ENCODE results near the gene HAP1. TPM values are rescaled to one million over a fixed set of nuclear protein-coding genes. Genes with fewer than 3 reads are reported as not detected.
"Not testable (repeated sequence)": the region's sequence is repeated elsewhere in the genome, so short reads cannot be mapped to it uniquely, and the experiment has no call there.

Gene HAP1
- not detected for total RNA-seq

GRCh38 chr17:41734139-41734948 lies at the start of gene HAP1:
Gene HAP1, minus strand, starts transcription at chr17:41734643. Its CDS starts 9 bp downstream, at chr17:41734634.
- Histone ChIP-seq H3K27me3 (ENCODE audit: insufficient read depth, low read length) (peaks cover 50% of the 10 kb centered on the region), H3K4me1 (ENCODE audit: insufficient read depth, low read length) (peaks cover 10% of the 10 kb centered on the region), H3K4me3 (ENCODE audit: low read length) (no peak within 1 kb of the TSS), H3K9me3 (ENCODE audit: low read depth, low read length) (no peaks in the 10 kb centered on the region)

DNA sequence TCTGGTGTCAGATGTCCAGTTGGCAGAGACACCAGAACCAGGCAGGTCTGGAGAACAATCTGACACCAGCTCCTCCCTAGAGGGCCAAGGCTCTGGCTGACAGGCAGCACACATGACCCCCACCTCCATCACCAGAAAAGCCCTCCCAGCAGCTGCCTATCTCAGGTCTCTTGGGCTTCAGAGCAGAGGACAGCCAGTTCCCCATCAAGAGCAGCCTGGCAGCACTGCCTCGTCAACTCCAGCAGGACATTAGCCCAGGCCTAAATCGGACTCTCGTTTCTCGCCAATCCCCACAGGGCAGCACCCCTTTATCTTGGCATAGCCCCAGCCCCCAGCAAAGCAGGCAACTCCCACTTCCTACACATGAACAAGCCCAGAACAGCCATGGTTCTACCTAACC lies 47.7 kb upstream of the HAP1 start:
- H3K9me3 ChIP-seq (ENCODE audit: low read depth, low read length): no peaks in the 10 kb centered on the region
- peaks cover 62% of the 10 kb centered on the region for H3K4me1 ChIP-seq (ENCODE audit: insufficient read depth, low read length)
- H3K4me3 ChIP-seq (ENCODE audit: low read length): no peak overlapping the region
- peaks cover 3% of the 10 kb centered on the region for H3K27me3 ChIP-seq (ENCODE audit: insufficient read depth, low read length)

GRCh38 chr17:41781404-41782110 lies 47.1 kb upstream of the HAP1 start:
- Histone ChIP-seq H3K4me3 (ENCODE audit: low read length) (no peak overlapping the region), H3K27me3 (ENCODE audit: insufficient read depth, low read length) (peaks cover 3% of the 10 kb centered on the region), H3K9me3 (ENCODE audit: low read depth, low read length) (no peaks in the 10 kb centered on the region), H3K4me1 (ENCODE audit: insufficient read depth, low read length) (peaks cover 62% of the 10 kb centered on the region)

DNA sequence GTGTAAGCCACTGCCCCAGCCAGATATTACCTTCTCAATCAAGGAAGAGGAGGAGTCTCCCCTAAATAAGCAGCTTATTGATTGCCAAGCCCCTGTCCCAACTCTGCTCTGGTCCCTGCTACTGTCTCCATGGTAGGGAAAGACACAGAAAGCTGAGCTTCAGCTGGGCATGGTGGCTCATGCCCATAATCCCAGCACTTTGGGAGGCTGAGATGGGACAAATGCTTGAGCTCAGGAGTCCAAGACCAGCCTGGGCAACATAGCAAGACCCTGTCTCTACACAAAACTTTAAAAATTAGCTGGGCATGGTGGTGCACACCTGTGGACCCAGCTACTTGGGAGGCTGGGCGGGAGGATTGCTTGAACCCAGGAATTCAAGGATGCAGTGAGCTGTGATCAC lies 45.5 kb upstream of the HAP1 start:
- Histone ChIP-seq H3K4me1 (ENCODE audit: insufficient read depth, low read length) (peaks cover 46% of the 10 kb centered on the region), H3K4me3 (ENCODE audit: low read length) (no peak overlapping the region), H3K27me3 (ENCODE audit: insufficient read depth, low read length) (peaks cover 1% of the 10 kb centered on the region)

GRCh38 chr17:41777574-41778188 lies 43.2 kb upstream of the HAP1 start:
- Histone ChIP-seq H3K4me1 (ENCODE audit: insufficient read depth, low read length) (peaks cover 23% of the 10 kb centered on the region), H3K9me3 (ENCODE audit: low read depth, low read length) (no peaks in the 10 kb centered on the region), H3K4me3 (ENCODE audit: low read length) (no peak overlapping the region), H3K27me3 (ENCODE audit: insufficient read depth, low read length) (no peaks in the 10 kb centered on the region)

More for the DNA sequence above, 45.5 kb upstream of the HAP1 start:
- H3K9me3 ChIP-seq (ENCODE audit: low read depth, low read length): no peaks in the 10 kb centered on the region

- Histone ChIP-seq H3K4me3 (ENCODE audit: low read length) (no peak overlapping the region), H3K4me1 (ENCODE audit: insufficient read depth, low read length) (peaks cover 19% of the 10 kb centered on the region), H3K27me3 (ENCODE audit: insufficient read depth, low read length) (no peaks in the 10 kb centered on the region), H3K9me3 (ENCODE audit: low read depth, low read length) (no peaks in the 10 kb centered on the region)
Measured at GRCh38 chr17:41777157-41777573, 42.7 kb upstream of the HAP1 start.

GRCh38 chr17:41776262-41776900 lies 41.9 kb upstream of the HAP1 start:
- H3K9me3 ChIP-seq (ENCODE audit: low read depth, low read length); H3K27me3 ChIP-seq (ENCODE audit: insufficient read depth, low read length); H3K4me3 ChIP-seq (ENCODE audit: low read length): not testable (repeated sequence)
- peaks cover 19% of the 10 kb centered on the region for H3K4me1 ChIP-seq (ENCODE audit: insufficient read depth, low read length)

GRCh38 chr17:41775394-41776226 lies 41.2 kb upstream of the HAP1 start:
- no peak overlapping the region for H3K4me3 ChIP-seq (ENCODE audit: low read length)
- H3K4me1 ChIP-seq (ENCODE audit: insufficient read depth, low read length): peaks cover 19% of the 10 kb centered on the region
- H3K9me3 ChIP-seq (ENCODE audit: low read depth, low read length): no peaks in the 10 kb centered on the region
- no peaks in the 10 kb centered on the region for H3K27me3 ChIP-seq (ENCODE audit: insufficient read depth, low read length)

- Histone ChIP-seq H3K9me3 (ENCODE audit: low read depth, low read length) (no peaks in the 10 kb centered on the region), H3K4me3 (ENCODE audit: low read length) (no peak overlapping the region), H3K4me1 (ENCODE audit: insufficient read depth, low read length) (peaks cover 8% of the 10 kb centered on the region), H3K27me3 (ENCODE audit: insufficient read depth, low read length) (no peaks in the 10 kb centered on the region)
Measured at GRCh38 chr17:41773731-41774193, 39.3 kb upstream of the HAP1 start.

GRCh38 chr17:41773190-41773588 lies 38.7 kb upstream of the HAP1 start:
- H3K27me3 ChIP-seq (ENCODE audit: insufficient read depth, low read length): no peaks in the 10 kb centered on the region
- no peaks in the 10 kb centered on the region for H3K9me3 ChIP-seq (ENCODE audit: low read depth, low read length)
- H3K4me3 ChIP-seq (ENCODE audit: low read length): no peak overlapping the region
- H3K4me1 ChIP-seq (ENCODE audit: insufficient read depth, low read length): peaks cover 4% of the 10 kb centered on the region

GRCh38 chr17:41772586-41773189 lies 38.2 kb upstream of the HAP1 start:
- H3K27me3 ChIP-seq (ENCODE audit: insufficient read depth, low read length): no peaks in the 10 kb centered on the region
- no peaks in the 10 kb centered on the region for H3K4me1 ChIP-seq (ENCODE audit: insufficient read depth, low read length)
- no peaks in the 10 kb centered on the region for H3K9me3 ChIP-seq (ENCODE audit: low read depth, low read length)
- H3K4me3 ChIP-seq (ENCODE audit: low read length): no peak overlapping the region

- Histone ChIP-seq H3K9me3 (ENCODE audit: low read depth, low read length) (no peaks in the 10 kb centered on the region), H3K27me3 (ENCODE audit: insufficient read depth, low read length) (no peaks in the 10 kb centered on the region), H3K4me3 (ENCODE audit: low read length) (no peak overlapping the region), H3K4me1 (ENCODE audit: insufficient read depth, low read length) (no peaks in the 10 kb centered on the region)
Measured at GRCh38 chr17:41772218-41772585, 37.8 kb upstream of the HAP1 start.

DNA sequence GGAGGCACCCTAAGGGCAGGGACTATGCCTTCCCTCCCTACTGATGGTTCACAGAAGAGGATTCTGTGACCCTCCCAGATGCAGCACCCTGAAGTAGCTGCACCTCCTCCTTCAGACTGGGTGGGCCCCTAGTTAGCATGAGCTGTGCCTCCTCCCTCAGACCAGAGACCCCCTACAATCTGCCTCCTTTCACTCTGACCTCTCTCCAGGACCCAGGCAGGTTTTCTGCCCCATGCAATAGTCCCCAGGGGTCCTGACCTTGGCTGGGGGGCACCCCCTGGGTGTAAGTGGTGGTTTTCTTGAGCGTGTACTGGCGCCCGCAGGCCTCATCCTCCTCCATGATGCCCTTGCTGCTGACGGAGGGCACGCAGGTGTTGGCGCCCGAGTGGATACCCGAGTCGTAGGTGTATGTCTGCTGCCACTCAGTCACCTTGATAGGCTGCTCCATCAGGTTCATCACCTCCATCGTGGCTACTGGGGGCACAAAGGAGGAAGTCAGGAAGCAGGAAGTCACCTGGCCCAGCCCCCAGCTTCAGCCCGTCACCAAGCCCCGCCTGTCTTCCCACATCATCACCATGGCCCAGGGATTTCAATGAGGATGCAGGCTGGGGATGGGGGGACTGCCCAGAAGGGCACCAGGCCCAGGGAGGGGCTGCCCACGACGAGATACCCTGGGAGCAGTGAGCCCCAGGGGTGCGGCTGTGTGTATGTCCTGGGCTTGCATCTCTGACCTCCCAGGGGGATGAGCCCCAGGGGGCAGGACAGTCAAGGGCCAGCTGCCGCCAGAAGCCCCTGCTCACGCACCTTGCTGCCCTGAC lies 37.2 kb upstream of the HAP1 start:
- Histone ChIP-seq H3K9me3 (ENCODE audit: low read depth, low read length) (no peaks in the 10 kb centered on the region), H3K4me3 (ENCODE audit: low read length) (no peak overlapping the region), H3K4me1 (ENCODE audit: insufficient read depth, low read length) (no peaks in the 10 kb centered on the region)

More for the DNA sequence above, 37.2 kb upstream of the HAP1 start:
- H3K27me3 ChIP-seq (ENCODE audit: insufficient read depth, low read length): no peaks in the 10 kb centered on the region
